Heart left ventricle (tissue), 16 donors: ENCODE results near the gene PKN1. TPM values are rescaled to one million over a fixed set of nuclear protein-coding genes. Genes with fewer than 3 reads are reported as not detected.

Experiments
- ATAC-seq, 4 donors: fragments of 200-7000 bp; cut with Tn5 transposase; one replicate each; pipeline ENCODE4 v1.9.1; 2020 to 2022; ENCODE audit warnings: moderate library complexity in 4 of 4, mild to moderate bottlenecking in 3 of 4, moderate number of reproducible peaks in 1 of 4
- DNase-seq, 5 donors: peaks; one replicate each; pipeline ENCODE4 v3.0.0-alpha.2; 2020
- H3K27ac ChIP-seq, 12 donors: fragments of 200-600 bp; sonication (generic) in 4 of 12; one replicate each; pipeline versions ENCODE4 v1.5.0 to v1.8.0; 2016 to 2022; ENCODE audit warnings: mild to moderate bottlenecking in 2 of 12
- H3K27me3 ChIP-seq, 9 donors: fragments of 200-600 bp; sonication (generic) in 2 of 9; one replicate each; pipeline versions ENCODE4 v1.5.1 to v1.8.0; 2016 to 2022; ENCODE audit warnings: mild to moderate bottlenecking in 3 of 9
- H3K36me3 ChIP-seq, 9 donors: fragments of 200-600 bp; sonication (generic) in 2 of 9; one replicate each; pipeline versions ENCODE4 v1.5.0 to v1.8.0; 2018 to 2022; ENCODE audit warnings: mild to moderate bottlenecking in 2 of 9
- H3K4me1 ChIP-seq, 12 donors: fragments of 200-600 bp; sonication (generic) in 4 of 12; one replicate each; pipeline versions ENCODE4 v1.5.0 to v1.8.0; 2016 to 2022; ENCODE audit warnings: mild to moderate bottlenecking in 3 of 12
- H3K4me3 ChIP-seq, 12 donors: fragments of 200-600 bp; sonication (generic) in 4 of 12; one replicate each; pipeline versions ENCODE4 v1.5.0 to v1.8.0; 2017 to 2022; ENCODE audit warnings: mild to moderate bottlenecking in 9 of 12, moderate library complexity in 4 of 12
- H3K9me3 ChIP-seq, 12 donors: fragments of 200-600 bp; sonication (generic) in 4 of 12; one replicate each; pipeline versions ENCODE4 v1.5.0 to v1.8.0; 2016 to 2022; ENCODE audit warnings: mild to moderate bottlenecking in 1 of 12
- CTCF ChIP-seq, 12 donors: fragments of 200-600 bp; sonication (generic) in 4 of 12; IDR thresholded peaks; one replicate each; pipeline versions ENCODE4 v1.5.0 to v1.8.0; 2018 to 2022; ENCODE audit warnings: antibody characterized with exemption in 12 of 12, mild to moderate bottlenecking in 5 of 12
- POLR2A ChIP-seq, 2 donors: fragments of 450-650 bp; IDR thresholded peaks; one replicate each; pipeline ENCODE4 v1.6.1; 2017; ENCODE audit warnings: antibody characterized with exemption in 2 of 2, mild to moderate bottlenecking in 2 of 2, moderate library complexity in 2 of 2
- WGBS, 4 donors: extraction: QIAGEN DNeasy Blood & Tissue Kit in 2 of 4; methylation state at CpG; one replicate each; pipeline versions ENCODE4 v1.1.5 to v1.1.7; 2013 to 2018; 5-methylcytosine and 5-hydroxymethylcytosine counted together
- intact Hi-C, 10 donors: fragments of 100-400 bp; cut with DNase I; formaldehyde crosslinking; loops; one replicate each; pipeline versions ENCODE4 v1.11.1 to v1.14.2; 2022
- polyA plus RNA-seq, 2 donors: library from polyadenylated mRNA; stranded (reverse); fragments of 200-250 nt; gene quantifications; one replicate each; pipeline ENCODE4 v1.2.3, GENCODE V29; 2013
- total RNA-seq, 9 donors: library from RNA; depleted of rRNA in 2 of 9; stranded (reverse); fragments of >200 nt in 2 of 9; fragmentation: NEBNext Ultra II Directional in 3 of 9; extraction: Animal tissue kit (Norgen Biotek cat#: 25700) in 3 of 9; gene quantifications; one replicate each; pipeline versions ENCODE4 v1.1.0 to v1.2.4, GENCODE V29; 2016 to 2023
- donor health status: ischemic (EF 13 %, LVEDD 7.1; RV severe dilation, severe dysfunction).
- donor health status: healthy with polysubstance abuse.
- donor health status: DM: no; HTN: yes; CAD: no.
- donor health status: DM: no; HTN: no; CAD: no.
- donor health status: ischemic (EF 25% LVEDD 6.9; RV normal size, moderate dysfunction).
- donor health status: ischemic (EF 25% LVEDD 5.7; RV mildly dilated, moderate dysfunction).
- donor health status: healthy.
- donor health status: DM: yes; HTN: yes; CAD: no.
- donor health status: ischemic (EF 35%, LVEDD 5.7; RV mildly dilated, moderate dysfunction).
- donor health status: nonischemic (EF 11% LVEDD 7.7; RV severe dilation, severe dysfunction).
- donor health status: DM: yes; HTN: yes; CAD: no.
- donor health status: PGD.
- donor health status: ischemic (EF 29% LVEDD 5.4; RV normal size, mild dysfunction).
- donor health status: nonischemic (EF 23%, LVEDD 6.1; RV moderate dilation, normal function).

PKN1 gene
- total and polyA plus RNA-seq, 11 donors, result 109 to 206 (median 131) TPM

DNA sequence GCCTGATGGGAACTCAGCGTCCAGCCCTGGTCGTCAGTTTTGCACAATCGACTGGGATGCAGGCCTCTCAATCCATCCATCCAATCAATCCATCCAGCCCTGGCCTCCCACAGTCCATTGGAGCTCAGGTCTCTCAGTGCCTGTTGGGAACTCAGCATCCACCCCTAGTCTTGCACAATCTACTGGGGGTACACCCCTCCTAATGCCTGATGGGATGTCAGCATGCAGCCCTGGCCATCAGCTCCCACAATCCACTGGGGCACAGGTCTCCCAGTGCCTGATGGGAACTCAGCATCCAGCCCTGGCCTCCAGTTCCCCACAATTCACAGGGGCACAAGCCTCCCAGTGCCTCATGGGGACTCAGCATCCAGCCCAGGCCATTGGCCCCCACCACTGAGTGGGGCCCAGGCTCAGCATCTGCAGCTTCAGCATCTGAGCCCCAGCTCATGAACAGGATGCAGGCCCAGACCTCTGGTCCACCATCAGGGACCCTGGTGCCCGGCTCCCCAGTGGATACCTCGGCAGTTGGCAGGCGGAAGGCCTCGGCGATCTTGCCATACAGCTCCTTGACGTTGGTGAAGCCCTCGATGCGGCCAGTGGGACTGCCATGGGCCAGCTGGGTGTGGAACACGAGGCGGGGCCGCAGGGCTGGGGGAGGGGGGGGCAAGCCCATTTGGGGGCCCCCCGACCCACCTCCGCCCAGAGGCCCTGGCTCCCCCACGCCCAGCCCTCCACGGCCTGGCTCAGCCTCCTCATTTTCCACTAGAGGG is 49.3 kb downstream of the PKN1 start:
- intact Hi-C loops, result no loop called here
- peak in 1 of 4 donors; percentile 9 for ATAC-seq
- TF ChIP-seq POLR2A (IDR thresholded peaks at IDR 0.05) (no peak), CTCF (IDR thresholded peaks at IDR 0.05) (no peak)
- no peak overlapping the region for H3K27ac ChIP-seq
- 89 to 100% (median 95%) methylated on average over 4 to 18 of the region's 18 CpGs for WGBS, 4 donors
- H3K4me3 ChIP-seq, result no peak overlapping the region
- H3K4me1 ChIP-seq, result peaks cover 0 to 14% (median 3%) of the 10 kb centered on the region in 12 donors
- no peak for DNase-seq
- H3K27me3 ChIP-seq, result no peaks in the 10 kb centered on the region
- H3K36me3 ChIP-seq, result peaks cover 0 to 69% (median 44%) of the 10 kb centered on the region in 9 donors
- no peaks in the 10 kb centered on the region for H3K9me3 ChIP-seq

- intact Hi-C loops, result no loop called here
- no peak for TF ChIP-seq CTCF (IDR thresholded peaks at IDR 0.05)
- TF ChIP-seq POLR2A (IDR thresholded peaks at IDR 0.05), result no peak
- Histone ChIP-seq H3K36me3 (peaks cover 0 to 77% (median 48%) of the 10 kb centered on the region in 9 donors), H3K27ac (no peak overlapping the region), H3K4me1 (peaks cover 0 to 7% (median 0%) of the 10 kb centered on the region in 12 donors), H3K9me3 (no peaks in the 10 kb centered on the region), H3K27me3 (no peaks in the 10 kb centered on the region), H3K4me3 (no peak overlapping the region)
- no peak for DNase-seq
- ATAC-seq, result no peak
- 95 to 97% (median 97%) methylated on average over 16 of the region's 16 CpGs for WGBS, 4 donors
Observed at GRCh38 chr19:14487370-14488125, 54.4 kb downstream of the PKN1 start.

- no peak for TF ChIP-seq POLR2A (IDR thresholded peaks at IDR 0.05)
- no peak for TF ChIP-seq CTCF (IDR thresholded peaks at IDR 0.05)
- no peak for ATAC-seq
- Histone ChIP-seq H3K4me3 (no peak overlapping the region), H3K27ac (no peak overlapping the region), H3K9me3 (no peaks in the 10 kb centered on the region), H3K36me3 (peaks cover 0 to 46% (median 39%) of the 10 kb centered on the region in 9 donors), H3K4me1 (peaks cover 5 to 28% (median 22%) of the 10 kb centered on the region in 12 donors), H3K27me3 (no peaks in the 10 kb centered on the region)
- intact Hi-C loops, result loop anchor here in 1 of 10 donors (10.0 kb wide), 1 partner anchor 358 kb away; the partner anchor contains the start of gene ASF1B
- WGBS, 4 donors, result 82 to 89% (median 86%) methylated on average over 5 of the region's 5 CpGs
- DNase-seq, result no peak
Observed at GRCh38 chr19:14492756-14493337, 59.7 kb downstream of the PKN1 start.
